HG03432 (cell line): ENCODE results near the gene FRMD4B.
"Not testable (repeated sequence)": the region's sequence is repeated elsewhere in the genome, so short reads cannot be mapped to it uniquely, and the experiment has no call there.

ENCODE experiments used
- ATAC-seq: cut with Tn5 transposase; IDR thresholded peaks from one replicate; pipeline ENCODE4 v1.9.1; 2021; ENCODE audit warnings: mild to moderate bottlenecking, moderate library complexity; ENCODE audit not compliant: unreplicated experiment

The FRMD4B gene

GRCh38 chr3:69325151-69325550, 60.7 kb downstream of the FRMD4B start:
- ATAC-seq = no peak

- peak; percentile 47 for ATAC-seq
These were observed 61.4 kb downstream of the FRMD4B start for GRCh38 chr3:69324362-69325025.

- no peak for ATAC-seq
These were observed 61.9 kb downstream of the FRMD4B start for GRCh38 chr3:69323941-69324340.

- not testable (repeated sequence) for ATAC-seq
These were observed 63.4 kb downstream of the FRMD4B start for GRCh38 chr3:69322512-69322911.

- no peak for ATAC-seq
These were observed 63.8 kb downstream of the FRMD4B start for GRCh38 chr3:69322158-69322509.

GRCh38 chr3:69321301-69322157, 64.4 kb downstream of the FRMD4B start:
- ATAC-seq = no peak

- ATAC-seq = peak; percentile 68
These were observed 65.0 kb downstream of the FRMD4B start for GRCh38 chr3:69320871-69321271.

GRCh38 chr3:69319652-69320051, 66.2 kb downstream of the FRMD4B start:
- ATAC-seq = no peak

GRCh38 chr3:69318410-69318809, 67.5 kb downstream of the FRMD4B start:
- ATAC-seq = no peak

- ATAC-seq = no peak
These were observed 72.6 kb downstream of the FRMD4B start for GRCh38 chr3:69313251-69313650.

- no peak for ATAC-seq
These were observed 76.1 kb downstream of the FRMD4B start for GRCh38 chr3:69309814-69310213.

GRCh38 chr3:69306239-69307185, 79.4 kb downstream of the FRMD4B start:
- peak; percentile 97 for ATAC-seq

- no peak for ATAC-seq
These were observed 80.9 kb downstream of the FRMD4B start for GRCh38 chr3:69305011-69305410.

- no peak for ATAC-seq
These were observed 81.5 kb downstream of the FRMD4B start for GRCh38 chr3:69304396-69304795.

GRCh38 chr3:69300296-69300695, 85.6 kb downstream of the FRMD4B start:
- no peak for ATAC-seq

- no peak for ATAC-seq
These were observed 86.5 kb downstream of the FRMD4B start for GRCh38 chr3:69299344-69299743.

- ATAC-seq = no peak
These were observed 88.4 kb downstream of the FRMD4B start for GRCh38 chr3:69297501-69297900.

GRCh38 chr3:69296995-69297394, 88.9 kb downstream of the FRMD4B start:
- no peak for ATAC-seq

GRCh38 chr3:69294014-69294766, 91.7 kb downstream of the FRMD4B start:
- ATAC-seq = peak; percentile 80

- ATAC-seq = no peak
These were observed 92.8 kb downstream of the FRMD4B start for GRCh38 chr3:69292959-69293574.
